GM21825 (cell line): Measurements from ENCODE around the gene MMUT.
A peak's percentile ranks its signal among the peaks of the same experiment; 100 is the strongest.
"Not testable (repeated sequence)": the region's sequence is repeated elsewhere in the genome, so short reads cannot be mapped to it uniquely, and the experiment has no call there.

Experiments used
- ATAC-seq: cut with Tn5 transposase; IDR thresholded peaks from one replicate; pipeline ENCODE4 v1.9.1; 2021; ENCODE audit warnings: mild to moderate bottlenecking, moderate library complexity; ENCODE audit not compliant: unreplicated experiment

The MMUT gene

GRCh38 chr6:49430187-49430586 is 32.9 kb downstream of the MMUT start:
- no peak for ATAC-seq

DNA sequence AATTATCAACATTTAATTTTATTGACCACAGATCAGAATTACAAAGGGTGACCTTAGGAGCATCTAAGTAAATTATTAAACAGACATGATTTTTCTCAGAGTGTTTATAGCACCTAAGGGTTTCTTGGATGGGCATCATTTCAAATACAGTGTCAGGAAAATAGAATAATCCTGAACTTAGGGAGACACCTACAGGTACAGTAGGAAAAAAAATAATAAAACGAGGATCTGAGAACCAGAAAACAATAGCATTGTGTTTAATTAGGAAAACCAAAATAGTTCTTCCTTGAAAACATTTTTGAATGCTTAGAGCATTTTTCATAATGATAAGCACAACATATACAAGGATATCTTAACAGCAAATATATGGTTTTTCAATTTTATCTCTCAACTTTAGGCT is 39.2 kb downstream of the MMUT start:
- ATAC-seq: no peak

DNA sequence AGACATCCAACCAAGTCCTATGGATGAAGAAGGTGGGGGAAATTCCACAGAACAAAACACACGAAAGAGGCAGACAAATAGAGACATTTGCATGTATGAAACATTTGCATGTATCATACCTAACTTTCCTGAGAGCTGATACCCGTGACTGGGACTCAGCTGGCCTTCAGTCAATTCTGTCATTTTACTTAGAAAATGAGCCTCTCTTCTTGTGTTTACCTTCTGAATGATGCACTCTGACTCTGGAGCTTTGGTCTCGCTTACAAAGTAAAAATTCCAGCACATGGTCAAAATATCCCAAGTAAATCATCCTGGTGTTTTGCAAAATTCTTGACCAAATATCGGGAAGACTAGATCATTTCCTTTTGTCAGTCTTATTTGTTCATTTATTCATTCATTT is 46.9 kb downstream of the MMUT start:
- no peak for ATAC-seq

DNA sequence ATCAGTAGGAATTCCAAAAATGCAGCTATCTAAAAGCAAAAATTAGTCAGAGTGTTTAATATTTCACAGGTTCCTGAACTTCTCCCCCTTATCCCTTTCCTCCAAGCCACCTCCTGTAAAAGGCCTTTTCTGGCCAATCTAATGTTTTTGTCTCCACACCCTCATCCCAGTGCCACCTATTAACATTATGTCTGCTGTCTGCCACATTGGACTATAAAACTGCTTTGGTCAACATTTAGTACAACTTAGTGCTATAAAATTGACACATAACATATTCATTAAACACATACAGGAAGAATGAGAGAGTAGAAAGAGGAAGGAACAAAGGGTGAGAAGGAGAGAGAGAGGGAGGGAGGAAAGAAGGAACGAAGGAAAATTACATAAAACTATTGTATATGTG is 47.7 kb downstream of the MMUT start:
- ATAC-seq: no peak

DNA sequence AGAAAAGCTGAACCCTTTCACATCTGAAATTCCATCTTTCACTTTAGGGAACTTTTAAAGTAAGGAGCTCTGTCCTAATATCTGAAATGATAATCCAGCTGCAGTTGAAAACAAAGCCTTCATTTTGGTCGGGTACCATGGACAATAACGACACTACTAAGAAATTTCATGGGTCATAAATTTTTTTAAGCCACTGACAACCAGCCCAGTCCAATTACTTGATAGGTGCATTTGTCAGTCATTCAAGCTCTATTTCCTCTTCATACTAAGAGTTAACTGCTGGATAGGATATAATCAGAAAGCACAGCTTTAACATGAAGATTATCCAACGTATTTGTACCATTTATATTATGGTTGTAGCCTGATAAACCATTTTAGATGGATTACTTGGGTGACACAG is 52.5 kb downstream of the MMUT start:
- no peak for ATAC-seq

- peak; percentile 86 for ATAC-seq
Observed at GRCh38 chr6:49409951-49410542, 53.0 kb downstream of the MMUT start.

DNA sequence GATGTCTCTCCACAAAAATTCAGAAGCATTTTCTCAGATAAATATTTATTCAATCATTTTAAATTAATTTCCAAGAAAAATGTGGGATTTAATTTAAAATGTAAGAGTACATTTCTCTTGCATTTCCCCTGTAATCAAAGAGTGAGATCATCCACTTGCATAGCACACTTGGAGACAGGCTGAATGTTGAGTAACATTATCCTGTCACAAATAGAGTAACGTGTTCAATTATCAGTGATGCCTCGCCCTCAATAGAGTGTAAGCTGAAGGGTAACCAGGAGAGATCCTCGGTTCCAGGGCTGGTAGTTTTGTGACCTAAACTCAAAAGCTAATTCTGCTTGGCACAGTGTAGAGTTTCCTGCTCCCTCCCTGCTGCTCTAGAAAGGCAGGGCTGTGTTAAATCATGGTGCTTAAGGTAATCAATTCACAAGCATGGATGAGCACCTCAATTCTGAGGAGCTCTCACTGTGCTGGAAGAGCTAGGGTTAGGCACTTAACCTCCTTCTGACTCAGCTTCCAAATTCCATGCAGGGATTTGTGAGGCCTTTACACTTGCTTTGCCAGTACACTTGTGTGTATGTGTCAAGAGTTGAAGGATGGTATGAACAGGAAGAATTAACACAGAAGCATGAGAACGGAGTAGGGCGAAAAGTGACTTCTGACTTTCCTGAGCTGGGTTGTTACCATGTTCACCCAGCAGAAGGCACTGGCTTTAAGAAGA is 56.6 kb downstream of the MMUT start:
- no peak for ATAC-seq

DNA sequence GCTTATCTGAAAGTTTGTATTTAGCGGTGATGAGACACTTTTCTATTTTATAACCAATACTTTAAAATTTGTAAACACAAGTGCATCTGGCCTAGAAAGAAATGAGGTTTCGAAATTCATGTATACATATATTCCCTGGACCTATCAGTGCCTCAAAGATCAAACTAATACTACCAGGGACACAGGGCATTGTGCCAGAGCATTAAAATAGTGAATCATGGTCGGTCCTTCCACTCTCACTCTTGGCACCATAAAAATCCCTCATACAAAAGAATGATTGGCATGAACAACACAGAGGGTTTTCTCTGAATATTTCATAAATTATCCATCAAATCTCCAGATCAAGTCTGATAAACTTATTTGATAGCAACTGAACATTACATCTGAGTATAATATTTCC is 62.0 kb downstream of the MMUT start:
- no peak for ATAC-seq

DNA sequence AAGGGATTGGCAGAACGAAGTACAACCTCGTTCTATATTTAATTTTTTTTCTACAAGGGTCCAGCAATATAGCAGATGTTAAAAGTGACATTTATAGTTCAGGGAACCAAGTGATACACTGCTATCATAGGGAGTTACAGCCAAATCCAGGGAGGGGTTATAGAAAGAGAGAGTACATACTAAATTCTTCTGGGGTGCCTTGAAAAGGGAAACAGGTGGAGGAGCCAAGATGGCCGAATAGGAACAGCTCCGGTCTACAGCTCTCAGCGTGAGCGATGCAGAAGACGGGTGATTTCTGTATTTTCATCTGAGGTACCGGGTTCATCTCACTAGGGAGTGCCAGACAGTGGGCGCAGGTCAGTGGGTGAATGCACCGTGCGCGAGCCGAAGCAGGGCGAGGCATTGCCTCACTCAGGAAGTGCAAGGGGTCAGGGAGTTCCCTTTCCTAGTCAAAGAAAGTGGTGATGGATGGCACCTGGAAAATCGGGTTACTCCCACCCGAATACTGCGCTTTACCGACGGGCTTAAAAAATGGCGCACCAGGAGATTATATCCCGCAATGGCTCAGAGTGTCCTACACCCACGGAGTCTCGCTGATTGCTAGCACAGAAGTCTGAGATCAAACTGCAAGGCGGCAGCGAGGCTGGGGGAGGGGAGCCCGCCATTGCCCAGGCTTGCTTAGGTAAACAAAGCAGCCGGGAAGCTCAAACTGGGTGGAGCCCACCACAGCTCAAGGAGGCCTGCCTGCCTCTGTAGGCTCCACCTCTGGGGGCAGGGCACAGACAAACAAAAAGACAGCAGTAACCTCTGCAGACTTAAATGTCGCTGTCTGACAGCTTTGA is 76.2 kb downstream of the MMUT start:
- ATAC-seq: not testable (repeated sequence)

DNA sequence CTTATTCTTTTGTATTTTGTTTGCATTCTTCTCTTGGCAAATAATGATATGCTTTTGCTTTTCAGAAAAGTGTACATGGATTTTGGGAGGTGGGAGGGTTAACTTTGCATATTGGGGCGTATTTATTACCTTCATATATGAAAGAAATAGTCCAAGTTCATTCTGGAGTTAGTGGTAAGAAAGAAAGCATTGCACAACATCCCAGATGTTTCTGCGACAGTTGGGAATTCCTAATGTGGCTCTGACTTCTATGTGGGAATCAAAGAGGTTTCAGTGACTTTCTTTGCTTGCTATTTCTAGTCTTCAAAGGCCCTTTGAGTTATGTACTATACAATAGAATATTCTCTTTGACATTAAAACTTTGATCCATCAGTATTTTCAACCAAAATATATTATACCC is 78.1 kb downstream of the MMUT start:
- ATAC-seq: no peak
